Ovary (tissue), 3 donors: Measurements from ENCODE around the gene DHRS7C.

Experiments used
- EP300 ChIP-seq: sonication (generic); formaldehyde crosslinking; IDR thresholded peaks from one replicate; pipeline ENCODE4 v1.6.1; 2017; ENCODE audit warnings: antibody characterized with exemption
- POLR2A ChIP-seq: fragments of 450-650 bp; IDR thresholded peaks from one replicate; pipeline ENCODE4 v1.6.1; 2017; ENCODE audit warnings: antibody characterized with exemption, mild to moderate bottlenecking, moderate library complexity
- TF ChIP-seq, protein P1 (sequence below), 3 donors: fragments of 450-650 bp in 2 of 3; fragments of 200-600 bp in 1 of 3; IDR thresholded peaks; one replicate each; pipeline versions ENCODE4 v1.5.1 to v1.8.0; 2016 to 2022; ENCODE audit warnings: antibody characterized with exemption in 3 of 3, mild to moderate bottlenecking in 1 of 3
- donor health status: DM: no; HTN: no; CAD: no.

DNA sequence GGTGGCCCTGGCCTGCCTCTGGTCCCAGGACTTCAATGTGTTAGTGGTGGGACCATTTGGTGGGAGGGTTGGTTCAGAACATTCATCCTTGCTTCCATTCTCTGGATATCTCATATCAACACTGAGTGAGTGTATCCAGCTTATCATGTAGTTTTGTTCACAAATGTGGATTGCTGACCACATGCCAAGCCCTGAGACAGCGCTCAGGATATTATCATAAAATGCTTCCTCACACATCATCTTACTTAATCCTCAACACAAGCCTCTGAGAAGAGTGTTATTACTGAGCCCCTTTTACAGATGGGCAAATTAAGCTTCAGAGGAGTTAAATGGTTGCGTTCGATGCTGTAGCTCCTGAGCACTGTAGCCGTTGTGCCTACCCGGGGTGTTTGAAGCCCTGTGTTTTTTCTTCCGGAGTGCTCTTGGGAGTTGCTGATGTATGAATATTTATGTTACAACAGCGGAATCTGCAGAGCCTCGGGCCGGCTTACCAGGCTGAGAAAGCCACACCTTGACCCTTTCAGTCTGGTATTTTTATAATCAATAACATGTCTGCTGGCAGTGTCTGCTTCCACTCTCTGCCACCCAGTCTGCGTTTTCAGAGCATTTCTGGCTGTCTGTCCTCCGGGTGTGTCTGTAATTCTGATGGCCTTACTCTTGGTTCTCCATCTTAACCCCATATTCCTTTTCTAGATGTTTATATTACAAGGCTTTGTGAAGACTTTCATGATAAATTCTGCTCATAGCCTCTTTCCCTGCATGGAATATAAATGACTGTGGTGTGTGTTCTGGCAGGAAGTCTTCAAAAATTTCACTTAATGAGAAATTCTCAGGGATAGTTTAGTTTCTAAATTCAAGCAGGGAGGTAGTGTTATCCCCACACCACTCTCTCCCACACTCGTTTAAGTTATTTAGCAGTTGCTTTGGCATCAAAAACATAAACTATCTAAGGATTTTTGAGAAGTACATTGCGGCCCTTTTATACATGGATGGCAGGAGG lies 37.2 kb upstream of the DHRS7C start:
- TF ChIP-seq EP300 (no peak), POLR2A (no peak)
- TF ChIP-seq, protein P1, sequence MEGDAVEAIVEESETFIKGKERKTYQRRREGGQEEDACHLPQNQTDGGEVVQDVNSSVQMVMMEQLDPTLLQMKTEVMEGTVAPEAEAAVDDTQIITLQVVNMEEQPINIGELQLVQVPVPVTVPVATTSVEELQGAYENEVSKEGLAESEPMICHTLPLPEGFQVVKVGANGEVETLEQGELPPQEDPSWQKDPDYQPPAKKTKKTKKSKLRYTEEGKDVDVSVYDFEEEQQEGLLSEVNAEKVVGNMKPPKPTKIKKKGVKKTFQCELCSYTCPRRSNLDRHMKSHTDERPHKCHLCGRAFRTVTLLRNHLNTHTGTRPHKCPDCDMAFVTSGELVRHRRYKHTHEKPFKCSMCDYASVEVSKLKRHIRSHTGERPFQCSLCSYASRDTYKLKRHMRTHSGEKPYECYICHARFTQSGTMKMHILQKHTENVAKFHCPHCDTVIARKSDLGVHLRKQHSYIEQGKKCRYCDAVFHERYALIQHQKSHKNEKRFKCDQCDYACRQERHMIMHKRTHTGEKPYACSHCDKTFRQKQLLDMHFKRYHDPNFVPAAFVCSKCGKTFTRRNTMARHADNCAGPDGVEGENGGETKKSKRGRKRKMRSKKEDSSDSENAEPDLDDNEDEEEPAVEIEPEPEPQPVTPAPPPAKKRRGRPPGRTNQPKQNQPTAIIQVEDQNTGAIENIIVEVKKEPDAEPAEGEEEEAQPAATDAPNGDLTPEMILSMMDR (IDR thresholded peaks at IDR 0.05), result no peak
